Panc1 (cell line): ENCODE measurements around the gene ABCC11. TPM values are rescaled to one million over a fixed set of nuclear protein-coding genes. Genes with fewer than 3 reads are reported as not detected.
A peak's percentile ranks its signal among the peaks of the same experiment; 100 is the strongest.
"Not testable (repeated sequence)": the region's sequence is repeated elsewhere in the genome, so short reads cannot be mapped to it uniquely, and the experiment has no call there.

Experiments
- ATAC-seq: fragments of 200-7000 bp; cut with Tn5 transposase; 2 replicates; pipeline ENCODE4 v1.9.1; 2020; ENCODE audit warnings: mild to moderate bottlenecking, moderate library complexity
- BruUV-seq: library from RNA; stranded (reverse); fragments of 400-500 nt; replicated peaks from 2 replicates; lab custom pipeline; 2021; lab: Mats Ljungman, UMichigan
- CTCF ChIA-PET: fragments of 300-600 bp; sonication (Branson Sonifier 250); formaldehyde crosslinking; loops from one replicate; lab custom pipeline; 2022; ENCODE audit warnings: antibody characterized with exemption; lab: Charles Lee
- POLR2A ChIA-PET: fragments of 300-600 bp; sonication (Branson Sonifier 250); formaldehyde crosslinking; loops from one replicate; lab custom pipeline; 2022; ENCODE audit warnings: antibody characterized with exemption; lab: Charles Lee
- DNase-seq: peaks from one replicate; pipeline ENCODE4 v3.0.0-alpha.2; 2010; ENCODE audit warnings: low read depth, low spot score
- H3K27ac ChIP-seq: 2 replicates; pipeline ENCODE4 v1.5.1; 2011; ENCODE audit warnings: mild to moderate bottlenecking, low read length, inconsistent platforms
- H3K27me3 ChIP-seq: fragments of 200-500 bp; sonication (Bioruptor generic); 2 replicates; pipeline ENCODE4 v1.6.0; 2014; ENCODE audit warnings: low read length, inconsistent platforms; ENCODE audit not compliant: control insufficient read depth, insufficient read depth
- H3K36me3 ChIP-seq: fragments of 200-500 bp; sonication (Bioruptor generic); 2 replicates; pipeline ENCODE4 v1.5.1; 2014; ENCODE audit warnings: inconsistent platforms, mild to moderate bottlenecking, low read length, moderate library complexity; ENCODE audit not compliant: control insufficient read depth, insufficient read depth
- H3K4me1 ChIP-seq: 2 replicates; pipeline ENCODE4 v1.5.1; 2011; ENCODE audit warnings: inconsistent platforms, mild to moderate bottlenecking, low read length, moderate library complexity; ENCODE audit not compliant: control insufficient read depth, insufficient read depth
- H3K4me3 ChIP-seq, 2 experiments: 2 replicates each; pipeline ENCODE4 v1.5.1; 2011 to 2012; ENCODE audit warnings: low read depth in 2 of 2, low read length in 2 of 2, mild to moderate bottlenecking in 2 of 2, inconsistent platforms in 1 of 2, moderate library complexity in 1 of 2
- H3K9me3 ChIP-seq: fragments of 200-500 bp; sonication (Bioruptor generic); 2 replicates; pipeline ENCODE4 v1.5.1; 2014; ENCODE audit warnings: low read depth, mild to moderate bottlenecking, inconsistent platforms, low read length, moderate library complexity; ENCODE audit not compliant: control insufficient read depth, insufficient read depth
- POLR2AphosphoS5 ChIP-seq: IDR thresholded peaks from 2 replicates; pipeline ENCODE4 v1.6.1; 2012; ENCODE audit warnings: mild to moderate bottlenecking, low read depth, low read length, moderate library complexity
- SIN3A ChIP-seq: IDR thresholded peaks from 2 replicates; pipeline ENCODE4 v1.6.1; 2012; ENCODE audit warnings: low read depth, mild to moderate bottlenecking, low read length, moderate library complexity, borderline replicate concordance; ENCODE audit not compliant: insufficient read depth
- TCF7L2 ChIP-seq: IDR thresholded peaks from 2 replicates; pipeline ENCODE4 v1.6.1; 2011; ENCODE audit warnings: mild to moderate bottlenecking, low read depth, low read length, inconsistent platforms
- in situ Hi-C: cut with HindIII; loops from 2 replicates; pipeline ENCODE4 v1.10.0; 2016; ENCODE audit warnings: low sequenced_read_pairs, low pct_unique_long_range_greater_than_20kb
- intact Hi-C: fragments of 100-400 bp; cut with micrococcal nuclease; formaldehyde crosslinking; loops from one replicate; pipeline ENCODE4 v1.10.0; 2022; ENCODE audit not compliant: unreplicated experiment
- total RNA-seq: library from RNA; stranded (reverse); gene quantifications from one replicate; pipeline ENCODE4 v1.2.1, GENCODE V29; 2021; ENCODE audit not compliant: unreplicated experiment
- TF ChIP-seq, protein P1 (sequence below), 2 experiments: IDR thresholded peaks; 2 replicates each; pipeline ENCODE4 v1.6.1; 2011 to 2012; ENCODE audit warnings: low read depth in 2 of 2, control low read depth in 1 of 2, low read length in 1 of 2, mild to moderate bottlenecking in 1 of 2, moderate library complexity in 1 of 2; ENCODE audit not compliant: insufficient read depth in 1 of 2
- TF ChIP-seq, protein P2 (sequence below): fragments of 450-650 bp; IDR thresholded peaks from 2 replicates; pipeline ENCODE4 v1.5.1; 2017; ENCODE audit warnings: mild to moderate bottlenecking

The ABCC11 gene
- total RNA-seq, 1 experiment from 2014 or later, result not detected

DNA sequence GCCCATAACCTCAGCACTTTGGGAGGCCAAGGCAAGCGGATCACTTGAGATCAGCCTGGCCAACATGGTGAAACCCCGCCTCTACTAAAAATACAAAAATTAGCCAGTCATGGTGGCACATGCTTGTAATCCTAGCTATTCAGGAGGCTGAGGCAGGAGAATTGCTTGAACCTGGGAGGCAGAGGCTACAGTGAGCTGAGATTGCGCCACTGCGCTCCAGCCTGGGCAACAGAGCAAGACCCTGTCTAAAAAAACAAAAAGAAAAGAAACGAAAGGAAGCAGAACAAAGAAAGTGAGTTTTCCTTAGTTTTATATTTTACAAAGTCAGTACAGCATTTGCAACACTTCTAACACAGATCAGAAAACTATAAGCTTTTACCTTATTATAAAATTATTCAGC lies 80.7 kb downstream of the ABCC11 start:
- BruUV-seq, H3K36me3 ChIP-seq, DNase-seq, H3K27me3 ChIP-seq, in situ Hi-C loops, H3K4me3 ChIP-seq, H3K9me3 ChIP-seq, ATAC-seq, H3K4me1 ChIP-seq, H3K27ac ChIP-seq: not testable (repeated sequence)
- ChIA-PET CTCF (interaction anchor here (0.6 kb wide), 1 partner anchor 136 kb away, joined by 3 read pairs; no protein-coding TSS in a partner anchor), POLR2A (interaction anchor here (0.6 kb wide), 1 partner anchor 1193 kb away, joined by 4 read pairs; the partner anchor contains the start of gene DNAJA2)
- intact Hi-C loops, result loop anchor here (5.0 kb wide), 1 partner anchor 1024 kb away; the partner anchor contains the start of gene NETO2

GRCh38 chr16:48165961-48166578 lies 81.3 kb downstream of the ABCC11 start:
- peaks cover 5% of the 10 kb centered on the region; the same call in 1 of the 2 replicates for H3K4me1 ChIP-seq
- H3K27ac ChIP-seq, result peak overlapping the region; percentile 39; the same call in 1 of the 2 replicates
- intact Hi-C loops, result loop anchor here (5.0 kb wide), 1 partner anchor 1024 kb away; the partner anchor contains the start of gene NETO2
- TF ChIP-seq POLR2AphosphoS5, result no peak
- TF ChIP-seq, protein P1, sequence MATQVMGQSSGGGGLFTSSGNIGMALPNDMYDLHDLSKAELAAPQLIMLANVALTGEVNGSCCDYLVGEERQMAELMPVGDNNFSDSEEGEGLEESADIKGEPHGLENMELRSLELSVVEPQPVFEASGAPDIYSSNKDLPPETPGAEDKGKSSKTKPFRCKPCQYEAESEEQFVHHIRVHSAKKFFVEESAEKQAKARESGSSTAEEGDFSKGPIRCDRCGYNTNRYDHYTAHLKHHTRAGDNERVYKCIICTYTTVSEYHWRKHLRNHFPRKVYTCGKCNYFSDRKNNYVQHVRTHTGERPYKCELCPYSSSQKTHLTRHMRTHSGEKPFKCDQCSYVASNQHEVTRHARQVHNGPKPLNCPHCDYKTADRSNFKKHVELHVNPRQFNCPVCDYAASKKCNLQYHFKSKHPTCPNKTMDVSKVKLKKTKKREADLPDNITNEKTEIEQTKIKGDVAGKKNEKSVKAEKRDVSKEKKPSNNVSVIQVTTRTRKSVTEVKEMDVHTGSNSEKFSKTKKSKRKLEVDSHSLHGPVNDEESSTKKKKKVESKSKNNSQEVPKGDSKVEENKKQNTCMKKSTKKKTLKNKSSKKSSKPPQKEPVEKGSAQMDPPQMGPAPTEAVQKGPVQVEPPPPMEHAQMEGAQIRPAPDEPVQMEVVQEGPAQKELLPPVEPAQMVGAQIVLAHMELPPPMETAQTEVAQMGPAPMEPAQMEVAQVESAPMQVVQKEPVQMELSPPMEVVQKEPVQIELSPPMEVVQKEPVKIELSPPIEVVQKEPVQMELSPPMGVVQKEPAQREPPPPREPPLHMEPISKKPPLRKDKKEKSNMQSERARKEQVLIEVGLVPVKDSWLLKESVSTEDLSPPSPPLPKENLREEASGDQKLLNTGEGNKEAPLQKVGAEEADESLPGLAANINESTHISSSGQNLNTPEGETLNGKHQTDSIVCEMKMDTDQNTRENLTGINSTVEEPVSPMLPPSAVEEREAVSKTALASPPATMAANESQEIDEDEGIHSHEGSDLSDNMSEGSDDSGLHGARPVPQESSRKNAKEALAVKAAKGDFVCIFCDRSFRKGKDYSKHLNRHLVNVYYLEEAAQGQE (IDR thresholded peaks at IDR 0.05; ENCODE audit: insufficient read depth in 1 of 2, low read depth in 2 of 2, low read length in 1 of 2), result no peak
- TF ChIP-seq SIN3A, result no peak
- TF ChIP-seq, protein P2, sequence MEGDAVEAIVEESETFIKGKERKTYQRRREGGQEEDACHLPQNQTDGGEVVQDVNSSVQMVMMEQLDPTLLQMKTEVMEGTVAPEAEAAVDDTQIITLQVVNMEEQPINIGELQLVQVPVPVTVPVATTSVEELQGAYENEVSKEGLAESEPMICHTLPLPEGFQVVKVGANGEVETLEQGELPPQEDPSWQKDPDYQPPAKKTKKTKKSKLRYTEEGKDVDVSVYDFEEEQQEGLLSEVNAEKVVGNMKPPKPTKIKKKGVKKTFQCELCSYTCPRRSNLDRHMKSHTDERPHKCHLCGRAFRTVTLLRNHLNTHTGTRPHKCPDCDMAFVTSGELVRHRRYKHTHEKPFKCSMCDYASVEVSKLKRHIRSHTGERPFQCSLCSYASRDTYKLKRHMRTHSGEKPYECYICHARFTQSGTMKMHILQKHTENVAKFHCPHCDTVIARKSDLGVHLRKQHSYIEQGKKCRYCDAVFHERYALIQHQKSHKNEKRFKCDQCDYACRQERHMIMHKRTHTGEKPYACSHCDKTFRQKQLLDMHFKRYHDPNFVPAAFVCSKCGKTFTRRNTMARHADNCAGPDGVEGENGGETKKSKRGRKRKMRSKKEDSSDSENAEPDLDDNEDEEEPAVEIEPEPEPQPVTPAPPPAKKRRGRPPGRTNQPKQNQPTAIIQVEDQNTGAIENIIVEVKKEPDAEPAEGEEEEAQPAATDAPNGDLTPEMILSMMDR, result no peak
- TF ChIP-seq TCF7L2, result no peak
- DNase-seq, result no peak
- in situ Hi-C loops, result no loop called here
- POLR2A ChIA-PET, result interaction anchor here (0.6 kb wide), 1 partner anchor 1193 kb away, joined by 4 read pairs; the partner anchor contains the start of gene DNAJA2
- no peak overlapping the region for H3K4me3 ChIP-seq
- H3K9me3 ChIP-seq, result no peaks in the 10 kb centered on the region
- no TSS peak for BruUV-seq
- no peak for ATAC-seq
- H3K36me3 ChIP-seq, result no peaks in the 10 kb centered on the region
- CTCF ChIA-PET, result interaction anchor here (0.6 kb wide), 1 partner anchor 135 kb away, joined by 3 read pairs; no protein-coding TSS in a partner anchor
- no peaks in the 10 kb centered on the region for H3K27me3 ChIP-seq
